NCI-H2107 treated with DMSO at 0.1 percent for 48 hours (cell line): ENCODE data around the gene CYSRT1.

Experiments
- DNase-seq: peaks from one replicate; lab custom pipeline; 2025; ENCODE audit not compliant: unreplicated experiment; lab: John Stamatoyannopoulos, UW

The CYSRT1 gene

DNA sequence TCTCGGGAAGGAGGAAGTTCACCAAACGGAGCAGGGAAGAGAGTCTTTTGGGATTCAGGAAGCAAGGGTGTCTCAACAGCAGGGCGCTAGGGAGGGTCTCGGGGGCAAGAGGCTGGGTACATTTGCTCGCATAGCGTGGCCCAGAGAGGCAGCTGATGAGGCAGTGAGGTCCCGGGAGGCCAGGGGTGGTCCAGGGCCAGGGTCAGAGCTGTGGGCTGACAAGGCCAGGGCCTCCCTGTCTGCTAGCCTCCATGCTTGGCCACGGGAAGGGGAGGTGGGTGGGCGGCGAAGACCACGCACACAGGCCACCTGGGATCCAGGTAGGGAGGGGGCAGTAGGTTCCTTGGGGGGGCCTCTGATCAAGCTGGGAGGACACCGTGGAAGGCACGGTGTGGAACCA, 13.4 kb upstream of the CYSRT1 start:
- DNase-seq: no peak

DNA sequence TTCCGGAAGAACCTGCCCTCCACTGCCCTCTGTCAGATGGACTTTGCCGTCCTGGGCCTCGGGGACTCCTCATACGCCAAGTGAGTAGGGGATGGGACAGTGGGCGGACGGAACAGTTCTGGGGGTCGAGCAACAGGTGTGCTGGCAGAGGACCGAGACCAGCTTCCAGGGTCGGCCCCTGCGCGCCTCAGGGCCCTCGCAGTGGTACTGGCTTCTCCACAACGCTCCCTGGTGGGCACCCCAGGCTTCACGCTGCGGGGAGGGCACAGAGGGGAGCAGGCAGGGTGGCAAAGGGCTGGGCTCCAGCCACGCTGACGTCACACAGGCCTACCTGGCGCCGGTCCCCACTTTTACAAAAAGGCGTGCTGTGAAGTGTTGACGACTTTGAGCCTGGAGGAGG, 12.5 kb upstream of the CYSRT1 start:
- no peak for DNase-seq

DNA sequence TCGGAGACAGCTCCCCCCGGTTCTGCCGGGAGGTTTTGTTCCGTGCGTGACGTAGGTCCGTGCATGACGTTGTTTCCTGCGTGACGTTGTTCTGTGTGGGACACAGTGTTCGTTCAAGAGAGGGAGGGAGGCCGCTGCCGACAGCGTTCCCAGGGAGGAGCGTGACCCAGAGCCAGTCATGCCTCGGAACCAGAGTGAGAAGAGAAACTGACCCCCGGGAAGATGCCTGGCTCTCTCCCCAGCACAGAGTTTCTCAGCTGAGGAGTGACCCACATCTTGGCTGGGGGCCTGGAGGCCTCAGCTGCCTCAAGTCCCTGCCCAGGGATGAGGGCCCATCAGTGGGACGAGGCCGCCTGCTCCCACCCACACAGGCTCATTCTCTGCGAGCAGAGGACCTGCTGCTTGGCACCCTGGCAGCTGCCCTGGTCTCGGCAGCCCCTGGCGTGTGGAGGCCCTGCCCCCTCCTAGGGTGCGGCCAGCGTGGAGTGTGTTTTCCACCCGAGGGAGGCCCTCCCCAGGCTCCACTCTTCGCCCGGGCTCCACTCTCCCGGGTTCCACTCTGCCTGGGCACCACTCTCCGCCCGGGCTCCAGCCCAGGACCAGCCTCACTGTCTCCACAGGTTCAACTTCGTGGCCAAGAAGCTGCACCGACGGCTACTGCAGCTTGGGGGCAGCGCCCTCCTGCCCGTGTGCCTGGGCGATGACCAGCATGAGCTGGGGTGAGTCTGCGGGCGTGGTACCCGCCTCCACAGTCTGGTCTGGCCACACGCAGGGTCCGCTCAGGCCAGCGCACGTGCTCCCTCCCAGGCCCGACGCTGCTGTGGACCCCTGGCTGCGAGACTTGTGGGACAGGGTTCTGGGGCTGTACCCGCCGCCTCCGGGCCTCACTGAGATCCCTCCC, 11.6 kb upstream of the CYSRT1 start:
- DNase-seq: no peak

DNA sequence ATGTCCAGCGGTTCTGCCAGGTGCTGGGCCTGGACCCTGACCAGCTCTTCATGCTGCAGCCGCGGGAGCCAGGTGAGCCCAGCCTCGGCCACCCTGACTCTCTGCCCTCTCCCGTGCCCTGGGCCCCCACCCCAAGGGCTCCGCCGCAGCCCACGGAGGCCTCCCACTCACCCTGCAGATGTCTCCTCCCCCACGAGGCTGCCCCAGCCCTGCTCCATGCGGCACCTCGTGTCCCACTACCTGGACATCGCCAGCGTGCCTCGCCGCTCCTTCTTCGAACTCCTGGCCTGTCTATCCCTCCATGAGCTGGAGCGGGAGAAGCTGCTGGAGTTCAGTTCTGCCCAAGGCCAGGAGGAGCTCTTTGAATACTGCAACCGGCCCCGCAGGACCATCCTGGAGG, 10.4 kb upstream of the CYSRT1 start:
- DNase-seq: no peak

DNA sequence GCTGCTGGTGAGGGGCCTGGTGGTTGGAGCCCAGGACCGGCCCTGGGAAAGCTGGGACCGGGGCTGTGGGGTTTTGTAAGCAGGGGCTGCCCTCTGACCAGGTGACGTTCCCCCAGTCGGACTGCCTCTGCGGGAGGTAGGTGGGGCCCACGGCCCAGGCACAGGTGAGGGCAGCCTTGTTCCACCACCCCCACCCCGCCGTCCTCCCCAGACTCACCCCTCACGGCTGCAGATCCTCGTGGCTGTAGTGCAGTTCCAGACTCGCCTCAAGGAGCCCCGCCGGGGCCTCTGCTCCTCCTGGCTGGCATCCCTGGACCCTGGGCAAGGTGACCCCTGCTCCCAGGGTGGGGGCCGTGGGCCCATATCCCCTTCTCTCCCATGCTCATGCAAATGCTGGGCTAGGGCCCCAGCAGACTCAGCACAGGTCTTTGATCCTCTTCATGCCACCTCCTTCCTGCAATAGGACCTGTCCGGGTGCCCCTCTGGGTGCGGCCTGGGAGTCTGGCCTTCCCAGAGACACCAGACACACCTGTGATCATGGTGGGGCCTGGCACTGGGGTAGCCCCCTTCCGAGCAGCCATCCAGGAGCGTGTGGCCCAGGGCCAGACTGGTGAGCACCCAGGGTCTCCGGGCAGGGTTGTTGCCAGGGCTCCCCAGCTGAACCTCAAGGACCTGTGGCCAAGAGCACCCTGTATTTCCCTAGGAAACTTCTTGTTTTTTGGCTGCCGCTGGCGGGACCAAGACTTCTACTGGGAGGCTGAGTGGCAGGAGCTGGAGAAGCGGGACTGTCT, 9.6 kb upstream of the CYSRT1 start:
- no peak for DNase-seq

DNA sequence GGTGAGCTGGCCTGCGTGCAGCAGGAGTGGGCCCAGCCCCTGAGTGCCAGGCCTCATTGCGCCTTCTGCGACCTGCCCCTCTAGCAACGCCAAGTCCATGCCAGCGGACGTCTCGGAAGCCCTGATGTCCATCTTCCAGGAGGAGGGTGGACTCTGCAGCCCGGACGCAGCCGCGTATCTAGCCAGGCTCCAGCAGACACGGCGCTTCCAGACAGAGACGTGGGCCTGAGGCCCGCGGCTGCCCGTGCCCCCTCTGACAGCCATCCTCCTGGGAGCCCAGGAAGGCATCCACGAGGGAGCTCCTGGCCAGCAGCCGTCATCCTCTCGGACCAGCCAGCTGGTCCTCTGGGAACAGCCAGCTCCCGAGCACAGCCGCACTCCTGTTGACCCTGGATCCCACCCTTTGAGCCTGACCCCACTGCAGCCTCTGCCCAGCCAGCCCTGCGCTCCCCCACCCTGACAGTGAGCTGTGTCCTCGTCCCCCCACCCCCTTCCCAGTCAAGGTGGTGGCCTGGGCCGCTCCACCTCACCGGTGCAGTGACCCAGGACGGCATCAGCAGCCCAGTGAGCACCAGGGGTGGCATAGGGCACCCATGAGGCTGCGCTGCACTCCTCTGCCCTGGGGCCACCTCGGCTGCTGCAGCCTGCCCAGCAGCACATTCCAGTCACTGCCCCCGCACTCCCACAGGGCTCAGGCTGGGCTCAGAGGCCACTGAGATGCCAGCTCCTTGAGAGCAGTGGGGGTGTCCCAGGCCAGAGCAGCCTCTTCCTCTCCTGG, 8.6 kb upstream of the CYSRT1 start:
- DNase-seq: no peak

DNA sequence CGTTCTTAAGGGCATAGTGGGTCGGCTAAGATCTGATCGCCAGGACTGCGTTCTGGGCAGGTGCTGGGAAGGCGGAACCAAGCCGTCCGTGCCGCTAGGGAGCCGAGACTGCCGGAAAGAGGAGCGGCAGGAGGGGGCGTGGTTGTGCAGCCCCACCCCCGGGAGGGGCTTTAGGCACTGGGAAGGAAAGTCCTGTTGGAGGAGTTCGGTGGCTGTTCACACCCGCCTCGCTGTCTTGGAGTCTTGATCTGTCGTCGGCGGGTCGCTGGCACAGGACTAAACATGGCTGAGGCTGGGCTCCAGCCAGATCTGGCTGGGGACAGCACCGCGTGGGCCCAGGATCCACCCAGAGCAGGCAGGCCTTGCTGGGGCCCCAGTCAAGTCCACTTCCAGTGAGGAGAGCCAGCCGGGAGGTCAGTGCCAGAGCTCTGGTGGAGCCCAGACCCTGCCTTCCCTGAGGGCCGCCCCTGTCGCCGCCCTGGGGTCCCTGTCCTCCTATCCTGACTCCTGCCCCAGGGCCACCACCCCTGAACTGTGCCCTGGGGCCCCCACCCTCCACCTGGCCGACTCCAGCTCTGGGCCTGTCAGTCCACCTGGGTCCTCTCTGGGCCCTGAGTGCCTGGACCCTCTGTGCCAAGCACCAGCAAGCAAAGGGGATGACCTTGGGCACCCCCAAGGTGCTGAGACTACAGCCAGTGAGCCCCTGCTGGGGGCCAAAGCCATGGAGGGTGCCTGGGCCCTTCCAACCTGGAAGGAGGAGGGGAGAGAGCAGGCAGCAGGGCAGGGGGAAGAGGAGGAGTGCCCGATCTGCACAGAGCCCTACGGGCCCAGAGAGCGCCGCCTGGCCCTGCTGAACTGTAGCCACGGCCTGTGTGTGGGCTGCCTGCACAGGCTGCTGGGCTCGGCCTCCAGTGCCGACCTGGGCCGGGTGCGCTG, 7.4 kb upstream of the CYSRT1 start:
- DNase-seq: no peak

DNA sequence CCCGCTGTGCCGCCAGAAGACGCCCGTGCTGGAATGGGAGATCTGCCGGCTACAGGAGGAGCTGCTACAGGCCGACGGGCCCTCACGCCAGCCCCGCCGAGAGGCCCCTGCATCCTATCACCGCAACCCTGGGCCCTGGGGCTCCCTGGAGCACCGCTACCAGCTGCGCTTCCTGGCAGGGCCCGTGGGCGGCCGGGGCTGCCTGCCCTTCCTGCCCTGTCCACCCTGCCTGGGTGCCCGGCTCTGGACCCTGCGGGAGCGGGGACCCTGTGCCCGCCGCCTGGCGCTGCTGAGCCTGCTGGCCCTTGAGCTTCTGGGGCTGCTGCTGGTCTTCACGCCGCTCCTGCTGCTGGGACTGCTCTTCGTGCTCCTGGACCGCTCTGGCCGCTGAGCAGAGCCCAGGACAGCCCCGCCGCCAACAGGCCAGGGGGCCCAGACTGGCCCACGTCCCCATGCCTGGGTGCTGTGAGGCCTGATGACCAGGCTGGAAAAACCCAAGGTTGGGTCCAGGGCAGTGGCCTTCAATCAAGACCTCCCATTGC, 6.7 kb upstream of the CYSRT1 start:
- DNase-seq: no peak

DNA sequence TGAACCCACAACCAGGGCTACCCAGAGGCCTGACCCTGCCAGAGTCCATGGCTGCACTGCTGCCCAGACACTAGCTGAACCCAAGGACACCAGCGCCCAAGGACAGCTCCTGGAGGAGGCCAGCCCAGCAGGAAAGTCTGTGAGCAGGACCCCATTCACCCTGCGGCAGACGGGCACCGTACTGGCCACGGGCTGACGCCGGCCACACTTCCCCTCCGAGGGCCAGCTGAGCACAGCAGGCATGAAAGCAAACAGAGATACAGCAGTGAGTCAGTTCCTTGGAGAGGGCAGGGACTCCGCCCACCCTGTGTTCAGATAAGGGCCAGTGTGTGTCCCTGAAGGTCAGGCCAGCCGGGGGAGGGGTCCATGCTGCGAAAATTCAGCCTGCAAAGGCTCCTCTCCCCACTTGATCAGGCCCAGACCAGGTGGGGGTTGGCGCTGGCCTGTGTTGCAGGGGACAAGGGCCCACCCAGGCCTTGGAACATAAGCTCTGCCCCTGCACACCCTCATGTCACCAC, 6.2 kb upstream of the CYSRT1 start:
- no peak for DNase-seq

DNA sequence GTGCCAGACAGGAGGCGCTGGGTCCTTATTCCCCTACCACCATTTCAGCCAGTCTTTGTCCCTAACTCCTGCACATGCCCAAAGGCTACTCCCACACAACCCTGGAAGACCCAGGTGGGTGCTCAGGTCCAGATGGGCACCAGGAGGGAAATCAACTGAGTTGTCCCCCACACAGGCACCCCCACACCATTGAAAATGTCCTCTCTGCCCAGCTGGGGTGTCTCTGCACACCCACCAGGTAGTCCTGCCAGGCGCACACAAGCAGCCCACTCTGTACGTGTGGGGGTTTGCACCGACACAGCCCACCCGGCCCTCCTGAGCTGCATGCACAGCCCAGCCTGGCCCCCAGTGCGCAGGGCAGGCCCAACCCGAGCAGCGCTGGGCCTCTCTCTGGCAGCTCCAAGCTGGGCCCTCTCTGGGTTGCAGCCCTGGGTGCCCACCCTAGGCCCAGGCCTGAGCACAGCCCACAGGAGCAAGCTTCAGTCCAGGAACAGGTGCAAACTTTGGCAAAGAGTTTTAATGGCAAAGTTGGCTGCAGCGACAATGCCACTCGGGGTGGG, 5.1 kb upstream of the CYSRT1 start:
- DNase-seq: no peak

DNA sequence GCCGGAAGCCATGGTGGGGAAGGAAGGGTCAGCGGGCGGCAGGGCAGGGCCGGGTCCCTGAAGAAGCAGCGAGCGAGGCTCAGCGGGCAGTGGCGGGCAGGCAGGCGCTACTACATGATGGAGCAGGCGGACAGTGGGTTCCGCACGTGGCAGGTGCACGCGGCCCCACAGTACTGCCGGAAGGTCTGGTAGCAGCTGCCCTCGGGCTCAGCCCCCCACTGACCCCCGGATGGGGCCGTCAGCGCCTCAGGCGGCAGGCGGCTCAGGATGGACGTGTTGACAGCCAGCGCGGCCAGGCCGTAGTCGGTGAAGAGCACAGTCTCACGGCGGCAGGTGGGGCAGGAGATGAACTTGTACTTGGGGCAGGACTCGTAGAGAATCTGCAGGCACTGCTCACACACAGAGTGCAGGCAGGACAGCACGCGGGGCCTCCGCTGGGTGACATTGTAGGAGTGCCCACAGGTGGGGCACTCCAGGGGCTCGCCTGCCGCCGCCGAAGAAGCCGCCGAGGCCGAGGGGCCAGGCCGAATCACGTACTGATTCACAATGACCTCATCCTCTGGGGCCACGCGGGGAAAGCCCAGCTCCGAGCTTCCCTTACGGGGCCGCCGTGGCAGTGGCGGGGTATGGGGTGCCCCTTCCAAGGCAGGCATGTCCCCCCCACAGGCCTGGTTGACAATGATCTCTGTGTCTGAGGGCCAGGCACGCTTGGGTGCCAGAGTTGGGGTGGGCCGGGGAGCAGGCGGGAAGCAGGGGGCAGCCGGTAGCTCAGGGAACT, 4.5 kb upstream of the CYSRT1 start:
- no peak for DNase-seq

DNA sequence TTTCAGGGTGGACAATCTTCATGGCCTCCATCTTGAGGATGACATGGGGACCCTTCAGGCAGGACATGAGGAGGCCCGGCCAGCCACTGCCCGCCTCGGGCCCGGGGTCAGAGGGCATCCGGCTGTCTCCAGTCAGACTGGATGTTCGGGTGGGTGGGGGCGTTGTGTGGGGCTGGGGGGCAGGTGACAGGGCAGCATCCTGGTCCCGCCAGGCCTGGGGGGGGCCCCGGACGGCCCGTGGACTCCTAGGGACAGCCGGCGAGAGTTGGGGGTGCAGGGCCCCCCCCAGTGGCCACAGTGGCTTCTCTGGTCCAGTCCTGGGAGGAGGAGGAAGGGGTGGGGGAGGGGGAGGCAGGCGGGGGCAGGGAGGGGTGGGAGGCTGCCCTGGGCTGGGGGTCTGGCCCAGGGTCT, 3.9 kb upstream of the CYSRT1 start:
- no peak for DNase-seq

DNA sequence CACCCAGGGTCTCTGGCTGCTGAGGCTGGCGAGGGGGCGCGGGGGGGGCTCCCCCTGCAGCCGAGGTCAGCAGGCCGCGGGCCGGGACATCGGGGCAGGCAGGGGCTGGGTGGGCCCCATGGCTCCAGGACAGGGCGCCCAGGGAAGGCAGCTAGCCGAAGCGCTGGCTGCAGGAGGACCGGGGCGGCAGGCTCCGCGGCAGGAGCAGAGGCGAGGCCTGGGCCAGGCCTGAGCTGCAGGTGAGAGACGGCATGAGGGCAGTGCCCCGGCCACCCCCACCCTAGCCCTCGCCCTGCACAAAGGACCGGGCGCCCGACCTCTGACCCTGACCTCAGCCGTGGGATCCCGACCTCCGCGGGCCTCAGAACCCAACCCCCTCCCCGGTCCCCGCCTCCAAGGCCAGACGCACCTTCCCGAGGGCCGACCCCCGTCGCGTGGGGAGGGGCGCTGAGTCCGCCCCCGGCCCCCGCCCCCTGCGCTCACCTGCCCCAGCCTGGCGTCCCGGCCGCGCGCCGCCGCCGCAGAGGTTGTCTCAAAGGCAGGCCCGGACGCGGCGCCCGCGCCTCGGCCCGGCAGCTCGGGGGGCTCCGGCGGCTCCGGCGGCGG, 3.4 kb upstream of the CYSRT1 start:
- DNase-seq: no peak

DNA sequence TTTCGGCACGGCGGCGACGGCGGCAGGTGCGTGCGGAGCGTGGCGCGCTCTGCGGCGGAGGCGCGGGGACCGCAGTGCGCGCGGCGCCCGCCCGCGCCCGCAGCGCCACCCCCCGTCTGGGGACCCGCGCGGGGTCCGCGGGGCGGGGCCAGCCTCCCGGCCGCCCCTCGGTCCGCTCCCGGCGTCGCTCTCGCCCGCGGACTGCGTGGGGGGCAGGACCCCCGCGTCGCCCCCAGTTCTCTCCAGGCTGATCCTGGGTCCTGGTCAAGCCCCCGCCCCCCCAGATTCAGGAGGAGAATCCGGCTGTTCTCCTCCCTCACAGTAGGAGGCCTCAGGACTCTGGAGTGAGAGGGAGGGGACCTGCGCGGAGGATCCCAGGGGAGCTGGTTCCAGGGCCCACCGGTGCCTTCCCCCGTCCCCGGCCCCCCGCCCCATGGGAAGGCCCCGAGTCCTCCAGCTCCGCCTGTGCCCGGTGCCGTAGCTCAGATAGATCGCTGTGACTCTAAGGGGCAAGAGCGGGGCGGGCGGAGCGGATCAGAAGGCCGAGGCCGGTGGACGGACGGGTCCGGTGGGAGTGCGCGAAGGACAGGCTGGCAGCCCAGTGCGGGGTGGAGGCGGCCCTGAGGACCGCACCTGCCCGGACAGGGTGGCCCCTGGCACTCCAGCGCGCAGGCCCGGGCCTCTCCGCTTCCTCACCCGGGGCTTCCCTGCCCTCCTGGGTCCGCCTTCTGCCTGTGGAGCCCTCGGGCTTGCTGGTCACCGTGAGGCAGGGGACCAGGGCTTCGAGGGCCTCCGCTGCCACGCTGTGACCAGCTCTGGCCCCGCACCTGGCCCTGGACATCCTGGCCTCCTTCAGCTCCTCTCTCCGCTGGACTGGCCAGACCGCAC, 2.5 kb upstream of the CYSRT1 start, which contains the start of gene RNF208:
Gene RNF208 (minus strand): TSS at position 51 of the 888 bp plus-strand sequence. CDS start 1,028 bp downstream, outside the sequence.
- no peak for DNase-seq

DNA sequence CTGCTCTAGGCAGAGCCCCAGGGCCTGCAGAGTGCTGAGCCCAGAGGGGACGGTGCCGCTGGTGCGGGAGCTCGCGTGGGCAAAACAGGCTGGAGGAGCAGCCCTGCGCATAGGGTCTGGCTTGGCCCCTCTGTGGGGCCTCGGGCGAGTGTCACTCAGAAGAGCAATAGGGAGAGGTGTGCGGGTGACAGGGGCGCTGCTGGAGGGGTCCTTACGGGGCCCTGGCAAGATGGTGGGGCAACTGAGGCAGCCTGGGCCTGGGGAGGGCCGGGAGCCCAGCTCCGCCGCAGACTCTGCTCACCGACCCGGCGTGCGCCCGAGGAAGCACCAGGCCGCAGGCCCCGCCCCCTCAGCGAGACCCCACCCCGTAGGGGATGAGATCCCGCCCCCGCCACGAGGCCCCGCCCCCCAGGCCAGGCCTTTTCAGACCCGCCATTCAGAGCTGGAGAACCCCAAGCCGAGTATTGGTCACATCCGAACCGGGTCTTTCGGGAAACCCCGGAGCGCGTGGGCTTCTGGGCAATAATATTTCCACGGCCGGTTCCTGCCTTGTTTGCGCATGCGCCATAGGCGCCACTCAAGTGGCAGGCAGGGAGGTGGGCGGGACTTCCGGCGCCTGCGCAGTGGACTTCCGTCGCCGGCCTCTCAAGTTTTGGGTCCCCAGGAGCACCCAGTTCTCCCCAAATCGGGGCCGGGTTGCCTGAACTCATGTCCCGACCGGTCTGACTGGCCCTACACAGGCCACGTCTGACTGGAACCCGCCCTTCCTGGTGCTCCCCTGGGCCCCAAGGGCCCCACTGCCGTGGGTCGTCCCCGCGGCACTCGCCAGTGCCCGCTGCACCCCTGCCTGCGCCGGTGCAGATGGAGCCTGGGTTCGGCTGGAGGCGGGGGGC, 1.6 kb upstream of the CYSRT1 start:
- DNase-seq: peak; percentile 95

DNA sequence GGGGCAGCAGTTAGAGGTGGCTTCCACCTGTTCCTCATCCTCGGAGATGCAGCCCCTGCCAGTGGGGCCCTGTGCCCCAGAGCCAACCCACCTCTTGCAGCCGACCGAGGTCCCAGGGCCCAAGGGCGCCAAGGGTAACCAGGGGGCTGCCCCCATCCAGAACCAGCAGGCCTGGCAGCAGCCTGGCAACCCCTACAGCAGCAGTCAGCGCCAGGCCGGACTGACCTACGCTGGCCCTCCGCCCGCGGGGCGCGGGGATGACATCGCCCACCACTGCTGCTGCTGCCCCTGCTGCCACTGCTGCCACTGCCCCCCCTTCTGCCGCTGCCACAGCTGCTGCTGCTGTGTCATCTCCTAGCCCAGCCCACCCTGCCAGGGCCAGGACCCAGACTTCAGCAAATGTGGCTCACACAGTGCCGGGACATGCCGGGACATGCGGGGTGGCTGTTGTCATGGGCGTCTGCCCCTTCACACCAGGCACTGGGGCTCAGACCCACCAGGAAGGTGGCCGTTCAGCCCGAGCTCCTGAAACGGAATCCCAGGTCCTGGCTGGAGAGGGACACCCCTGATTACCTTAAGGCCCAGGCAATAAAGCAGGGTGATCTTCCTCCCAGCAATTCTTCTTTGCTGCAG, 841 bp downstream of the CYSRT1 start:
- DNase-seq: no peak
